Measurements from ENCODE around the gene PUM1.

DNA sequence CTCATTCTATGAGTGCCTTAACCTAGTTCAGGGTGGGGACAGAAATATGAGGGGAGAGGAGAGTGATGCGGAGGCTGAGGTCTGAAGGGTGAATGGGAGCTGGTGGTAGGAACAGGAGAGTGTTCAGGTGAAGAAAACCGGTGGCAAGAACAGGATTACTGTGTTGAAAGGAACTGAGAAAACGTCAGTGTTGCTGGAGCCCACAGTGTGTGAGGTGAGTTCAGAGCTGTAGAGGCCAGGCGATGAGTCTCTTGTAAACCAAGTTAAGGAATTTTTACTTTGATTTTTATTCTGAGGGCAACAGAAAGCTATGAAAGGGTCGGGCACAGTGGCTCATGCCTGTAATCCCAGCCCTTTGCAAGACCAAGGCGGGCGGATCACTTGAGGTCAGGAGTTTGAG is 45.3 kb upstream of the PUM1 start:
- TF ChIP-seq, protein P1, sequence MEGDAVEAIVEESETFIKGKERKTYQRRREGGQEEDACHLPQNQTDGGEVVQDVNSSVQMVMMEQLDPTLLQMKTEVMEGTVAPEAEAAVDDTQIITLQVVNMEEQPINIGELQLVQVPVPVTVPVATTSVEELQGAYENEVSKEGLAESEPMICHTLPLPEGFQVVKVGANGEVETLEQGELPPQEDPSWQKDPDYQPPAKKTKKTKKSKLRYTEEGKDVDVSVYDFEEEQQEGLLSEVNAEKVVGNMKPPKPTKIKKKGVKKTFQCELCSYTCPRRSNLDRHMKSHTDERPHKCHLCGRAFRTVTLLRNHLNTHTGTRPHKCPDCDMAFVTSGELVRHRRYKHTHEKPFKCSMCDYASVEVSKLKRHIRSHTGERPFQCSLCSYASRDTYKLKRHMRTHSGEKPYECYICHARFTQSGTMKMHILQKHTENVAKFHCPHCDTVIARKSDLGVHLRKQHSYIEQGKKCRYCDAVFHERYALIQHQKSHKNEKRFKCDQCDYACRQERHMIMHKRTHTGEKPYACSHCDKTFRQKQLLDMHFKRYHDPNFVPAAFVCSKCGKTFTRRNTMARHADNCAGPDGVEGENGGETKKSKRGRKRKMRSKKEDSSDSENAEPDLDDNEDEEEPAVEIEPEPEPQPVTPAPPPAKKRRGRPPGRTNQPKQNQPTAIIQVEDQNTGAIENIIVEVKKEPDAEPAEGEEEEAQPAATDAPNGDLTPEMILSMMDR (IDR thresholded peaks at IDR 0.05) = no peak
- TF ChIP-seq ZFX (IDR thresholded peaks at IDR 0.05; ENCODE audit: borderline replicate concordance) = no peak

Measured in 22Rv1 (cell line).